HepG2 (cell line): ENCODE results near the gene MEA1. TPM values are rescaled to one million over a fixed set of nuclear protein-coding genes. Genes with fewer than 3 reads are reported as not detected.

ENCODE experiments used
- EED ChIP-seq: sonication (generic); formaldehyde crosslinking; IDR thresholded peaks from 2 replicates; pipeline ENCODE4 v1.5.0; 2020; ENCODE audit warnings: mild to moderate bottlenecking, missing genetic modification reagents
- FOXO1 ChIP-seq: sonication (generic); formaldehyde crosslinking; IDR thresholded peaks from 2 replicates; pipeline ENCODE4 v1.4.0; 2020; ENCODE audit warnings: missing genetic modification reagents
- JARID2 ChIP-seq: sonication (generic); formaldehyde crosslinking; IDR thresholded peaks from 2 replicates; pipeline ENCODE4 v1.8.1; 2023; ENCODE audit warnings: missing genetic modification reagents, inconsistent platforms; ENCODE audit not compliant: insufficient replicate concordance
- KDM5A ChIP-seq: fragments of 200-600 bp; sonication (generic); IDR thresholded peaks from 2 replicates; pipeline ENCODE4 v1.7.0; 2018; ENCODE audit warnings: antibody characterized with exemption, mild to moderate bottlenecking, low read length, borderline replicate concordance
- MAZ ChIP-seq, 2 experiments: sonication (generic) in 1 of 2; formaldehyde crosslinking in 1 of 2; IDR thresholded peaks; 2 replicates each; pipeline versions ENCODE4 v1.5.0 to v1.6.1; 2012 to 2020; ENCODE audit warnings: low read depth in 2 of 2, mild to moderate bottlenecking in 2 of 2, borderline replicate concordance in 1 of 2, improper control_type of control experiment in 1 of 2, low read length in 1 of 2, missing genetic modification reagents in 1 of 2, moderate library complexity in 1 of 2
- NR1H2 ChIP-seq: sonication (generic); formaldehyde crosslinking; IDR thresholded peaks from 2 replicates; pipeline ENCODE4 v1.8.1; 2022; ENCODE audit warnings: low read depth, missing genetic modification reagents, borderline replicate concordance
- SNAI1 ChIP-seq: sonication (generic); formaldehyde crosslinking; IDR thresholded peaks from 2 replicates; pipeline ENCODE4 v1.5.0; 2020; ENCODE audit warnings: mild to moderate bottlenecking, missing genetic modification reagents, borderline replicate concordance
- ZC3H13 ChIP-seq: sonication (generic); formaldehyde crosslinking; IDR thresholded peaks from 2 replicates; pipeline ENCODE4 v1.8.1; 2023; ENCODE audit warnings: mild to moderate bottlenecking, missing genetic modification reagents, moderate library complexity
- ZNF225 ChIP-seq: sonication (generic); formaldehyde crosslinking; IDR thresholded peaks from 2 replicates; pipeline ENCODE4 v1.4.0; 2020; ENCODE audit warnings: mild to moderate bottlenecking, missing genetic modification reagents
- ZNF446 ChIP-seq: sonication (generic); formaldehyde crosslinking; IDR thresholded peaks from 2 replicates; pipeline ENCODE4 v1.5.0; 2020; ENCODE audit warnings: mild to moderate bottlenecking, missing genetic modification reagents
- ZNF547 ChIP-seq: sonication (generic); formaldehyde crosslinking; IDR thresholded peaks from 2 replicates; pipeline ENCODE4 v1.5.1; 2020; ENCODE audit warnings: mild to moderate bottlenecking, missing genetic modification reagents
- ZNF598 ChIP-seq: sonication (generic); formaldehyde crosslinking; IDR thresholded peaks from 2 replicates; pipeline ENCODE4 v1.5.1; 2020; ENCODE audit warnings: mild to moderate bottlenecking, missing genetic modification reagents, borderline replicate concordance
- polyA plus RNA-seq, 8 experiments: library from polyadenylated mRNA; depleted of rRNA in 3 of 8; stranded (reverse) in 7 of 8; unstranded in 1 of 8; fragments of >200 nt; fragmentation: Illumina TruSeq in 4 of 8; extraction: Trizol in 4 of 8; gene quantifications; 2 replicates each; pipeline versions ENCODE4 v1.2.1 to v1.2.3, GENCODE V29; 2011 to 2016; ENCODE audit warnings: low read depth in 4 of 8, missing spikeins in 1 of 8, mixed read lengths in 1 of 8; ENCODE audit not compliant: insufficient read depth in 1 of 8
- total RNA-seq, 5 experiments: library from RNA; depleted of rRNA; stranded (reverse); fragments of >200 nt; fragmentation: Illumina TruSeq; extraction: Trizol; gene quantifications; 2 replicates each; pipeline ENCODE4 v1.2.3, GENCODE V29; 2016; ENCODE audit warnings: low read depth in 1 of 5
- TF ChIP-seq, protein P1 (sequence below): fragments of 450-650 bp; IDR thresholded peaks from 2 replicates; pipeline ENCODE4 v1.6.1; 2017; ENCODE audit warnings: mild to moderate bottlenecking
- TF ChIP-seq, protein P2 (sequence below): sonication (generic); formaldehyde crosslinking; IDR thresholded peaks from 2 replicates; pipeline ENCODE4 v1.8.0; 2022; ENCODE audit warnings: low read depth, missing genetic modification reagents
- TF ChIP-seq, protein P3 (sequence below): sonication (generic); formaldehyde crosslinking; IDR thresholded peaks from 2 replicates; pipeline ENCODE4 v1.4.0; 2020; ENCODE audit warnings: missing genetic modification reagents
- TF ChIP-seq, protein P4 (sequence below): sonication (generic); formaldehyde crosslinking; IDR thresholded peaks from 2 replicates; pipeline ENCODE4 v1.8.1; 2022; ENCODE audit warnings: mild to moderate bottlenecking, missing genetic modification reagents

MEA1 gene
- total and polyA plus RNA-seq, 2 of the 13 experiments (the other 11 are each of a cell fraction or from before 2014, with no cell fraction given) = 75.6 to 86.2 TPM

DNA sequence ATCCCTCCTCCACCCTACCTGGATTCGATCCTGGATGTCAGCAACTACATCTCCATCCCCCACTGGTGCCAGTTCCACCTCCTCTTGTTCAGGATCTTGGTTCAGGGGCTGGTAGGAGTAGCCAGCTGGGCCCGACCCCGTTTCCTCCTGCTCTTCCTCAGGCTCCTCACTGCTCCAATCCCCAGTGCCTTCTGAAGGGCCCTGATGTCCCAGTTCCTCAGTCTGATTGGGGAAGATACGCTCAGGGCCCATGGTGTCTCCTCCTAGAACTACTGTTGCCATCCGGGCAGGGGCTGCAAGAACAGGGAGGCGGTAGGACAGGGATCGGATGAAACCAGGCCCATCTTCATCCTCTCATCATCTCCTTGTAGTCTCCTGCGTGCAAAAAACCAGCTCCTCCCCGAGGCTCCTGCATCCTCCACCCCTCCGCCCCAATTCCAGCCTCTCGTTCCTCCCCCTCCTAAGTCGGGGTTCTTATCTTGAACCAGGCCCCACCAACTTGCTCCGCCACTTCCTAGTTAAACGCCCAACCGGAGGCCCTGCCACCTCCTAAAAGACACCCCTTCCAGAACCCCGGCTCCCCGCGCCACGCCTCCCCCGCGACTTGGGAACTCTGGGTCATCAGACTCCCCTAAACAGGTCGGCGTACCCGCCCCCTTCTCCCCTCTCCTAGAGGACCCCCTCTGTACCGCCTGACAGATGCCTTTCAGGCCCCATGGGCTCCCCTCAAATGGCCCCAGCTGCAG, 476 bp downstream of the MEA1 start (continued):
- TF ChIP-seq JARID2 (CRISPR knock-in tag) (peak; percentile 22), KDM5A (peak; percentile 69; the same call in 1 of the 2 replicates), FOXO1 (CRISPR knock-in tag) (no peak), SNAI1 (0 out of 2 replicates have a peak, but pooled peaks have one; percentile 45), EED (0 out of 2 replicates have a peak, but pooled peaks have one; percentile 20), NR1H2 (no peak), ZNF598 (CRISPR knock-in tag) (0 out of 2 replicates have a peak, but pooled peaks have one; percentile 19), ZNF446 (CRISPR knock-in tag) (0 out of 2 replicates have a peak, but pooled peaks have one; percentile 6), ZNF547 (CRISPR knock-in tag) (peak; percentile 60; the same call in 1 of the 2 replicates), MAZ (IDR thresholded peaks at IDR 0.05; ENCODE audit: borderline replicate concordance, low read depth, low read length) (no peak), MAZ (CRISPR knock-in tag; IDR thresholded peaks at IDR 0.05; ENCODE audit: low read depth) (peak; percentile 9; the same call in 1 of the 2 replicates), ZNF225 (0 out of 2 replicates have a peak, but pooled peaks have one; percentile 39), ZC3H13 (CRISPR knock-in tag) (peak; percentile 46; the same call in 1 of the 2 replicates)
- TF ChIP-seq, protein P1, sequence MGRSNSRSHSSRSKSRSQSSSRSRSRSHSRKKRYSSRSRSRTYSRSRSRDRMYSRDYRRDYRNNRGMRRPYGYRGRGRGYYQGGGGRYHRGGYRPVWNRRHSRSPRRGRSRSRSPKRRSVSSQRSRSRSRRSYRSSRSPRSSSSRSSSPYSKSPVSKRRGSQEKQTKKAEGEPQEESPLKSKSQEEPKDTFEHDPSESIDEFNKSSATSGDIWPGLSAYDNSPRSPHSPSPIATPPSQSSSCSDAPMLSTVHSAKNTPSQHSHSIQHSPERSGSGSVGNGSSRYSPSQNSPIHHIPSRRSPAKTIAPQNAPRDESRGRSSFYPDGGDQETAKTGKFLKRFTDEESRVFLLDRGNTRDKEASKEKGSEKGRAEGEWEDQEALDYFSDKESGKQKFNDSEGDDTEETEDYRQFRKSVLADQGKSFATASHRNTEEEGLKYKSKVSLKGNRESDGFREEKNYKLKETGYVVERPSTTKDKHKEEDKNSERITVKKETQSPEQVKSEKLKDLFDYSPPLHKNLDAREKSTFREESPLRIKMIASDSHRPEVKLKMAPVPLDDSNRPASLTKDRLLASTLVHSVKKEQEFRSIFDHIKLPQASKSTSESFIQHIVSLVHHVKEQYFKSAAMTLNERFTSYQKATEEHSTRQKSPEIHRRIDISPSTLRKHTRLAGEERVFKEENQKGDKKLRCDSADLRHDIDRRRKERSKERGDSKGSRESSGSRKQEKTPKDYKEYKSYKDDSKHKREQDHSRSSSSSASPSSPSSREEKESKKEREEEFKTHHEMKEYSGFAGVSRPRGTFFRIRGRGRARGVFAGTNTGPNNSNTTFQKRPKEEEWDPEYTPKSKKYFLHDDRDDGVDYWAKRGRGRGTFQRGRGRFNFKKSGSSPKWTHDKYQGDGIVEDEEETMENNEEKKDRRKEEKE = no peak
- TF ChIP-seq, protein P2, sequence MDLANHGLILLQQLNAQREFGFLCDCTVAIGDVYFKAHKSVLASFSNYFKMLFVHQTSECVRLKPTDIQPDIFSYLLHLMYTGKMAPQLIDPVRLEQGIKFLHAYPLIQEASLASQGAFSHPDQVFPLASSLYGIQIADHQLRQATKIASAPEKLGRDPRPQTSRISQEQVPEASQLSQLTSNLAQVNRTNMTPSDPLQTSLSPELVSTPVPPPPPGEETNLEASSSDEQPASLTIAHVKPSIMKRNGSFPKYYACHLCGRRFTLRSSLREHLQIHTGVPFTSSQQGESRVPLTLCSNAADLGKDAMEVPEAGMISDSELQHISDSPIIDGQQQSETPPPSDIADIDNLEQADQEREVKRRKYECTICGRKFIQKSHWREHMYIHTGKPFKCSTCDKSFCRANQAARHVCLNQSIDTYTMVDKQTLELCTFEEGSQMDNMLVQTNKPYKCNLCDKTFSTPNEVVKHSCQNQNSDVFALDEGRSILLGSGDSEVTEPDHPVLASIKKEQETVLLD = peak; percentile 6; the same call in 1 of the 2 replicates
- TF ChIP-seq, protein P3, sequence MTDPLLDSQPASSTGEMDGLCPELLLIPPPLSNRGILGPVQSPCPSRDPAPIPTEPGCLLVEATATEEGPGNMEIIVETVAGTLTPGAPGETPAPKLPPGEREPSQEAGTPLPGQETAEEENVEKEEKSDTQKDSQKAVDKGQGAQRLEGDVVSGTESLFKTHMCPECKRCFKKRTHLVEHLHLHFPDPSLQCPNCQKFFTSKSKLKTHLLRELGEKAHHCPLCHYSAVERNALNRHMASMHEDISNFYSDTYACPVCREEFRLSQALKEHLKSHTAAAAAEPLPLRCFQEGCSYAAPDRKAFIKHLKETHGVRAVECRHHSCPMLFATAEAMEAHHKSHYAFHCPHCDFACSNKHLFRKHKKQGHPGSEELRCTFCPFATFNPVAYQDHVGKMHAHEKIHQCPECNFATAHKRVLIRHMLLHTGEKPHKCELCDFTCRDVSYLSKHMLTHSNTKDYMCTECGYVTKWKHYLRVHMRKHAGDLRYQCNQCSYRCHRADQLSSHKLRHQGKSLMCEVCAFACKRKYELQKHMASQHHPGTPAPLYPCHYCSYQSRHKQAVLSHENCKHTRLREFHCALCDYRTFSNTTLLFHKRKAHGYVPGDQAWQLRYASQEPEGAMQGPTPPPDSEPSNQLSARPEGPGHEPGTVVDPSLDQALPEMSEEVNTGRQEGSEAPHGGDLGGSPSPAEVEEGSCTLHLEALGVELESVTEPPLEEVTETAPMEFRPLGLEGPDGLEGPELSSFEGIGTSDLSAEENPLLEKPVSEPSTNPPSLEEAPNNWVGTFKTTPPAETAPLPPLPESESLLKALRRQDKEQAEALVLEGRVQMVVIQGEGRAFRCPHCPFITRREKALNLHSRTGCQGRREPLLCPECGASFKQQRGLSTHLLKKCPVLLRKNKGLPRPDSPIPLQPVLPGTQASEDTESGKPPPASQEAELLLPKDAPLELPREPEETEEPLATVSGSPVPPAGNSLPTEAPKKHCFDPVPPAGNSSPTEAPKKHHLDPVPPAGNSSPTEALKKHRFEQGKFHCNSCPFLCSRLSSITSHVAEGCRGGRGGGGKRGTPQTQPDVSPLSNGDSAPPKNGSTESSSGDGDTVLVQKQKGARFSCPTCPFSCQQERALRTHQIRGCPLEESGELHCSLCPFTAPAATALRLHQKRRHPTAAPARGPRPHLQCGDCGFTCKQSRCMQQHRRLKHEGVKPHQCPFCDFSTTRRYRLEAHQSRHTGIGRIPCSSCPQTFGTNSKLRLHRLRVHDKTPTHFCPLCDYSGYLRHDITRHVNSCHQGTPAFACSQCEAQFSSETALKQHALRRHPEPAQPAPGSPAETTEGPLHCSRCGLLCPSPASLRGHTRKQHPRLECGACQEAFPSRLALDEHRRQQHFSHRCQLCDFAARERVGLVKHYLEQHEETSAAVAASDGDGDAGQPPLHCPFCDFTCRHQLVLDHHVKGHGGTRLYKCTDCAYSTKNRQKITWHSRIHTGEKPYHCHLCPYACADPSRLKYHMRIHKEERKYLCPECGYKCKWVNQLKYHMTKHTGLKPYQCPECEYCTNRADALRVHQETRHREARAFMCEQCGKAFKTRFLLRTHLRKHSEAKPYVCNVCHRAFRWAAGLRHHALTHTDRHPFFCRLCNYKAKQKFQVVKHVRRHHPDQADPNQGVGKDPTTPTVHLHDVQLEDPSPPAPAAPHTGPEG (CRISPR knock-in tag) = 0 out of 2 replicates have a peak, but pooled peaks have one; percentile 7
- TF ChIP-seq, protein P4, sequence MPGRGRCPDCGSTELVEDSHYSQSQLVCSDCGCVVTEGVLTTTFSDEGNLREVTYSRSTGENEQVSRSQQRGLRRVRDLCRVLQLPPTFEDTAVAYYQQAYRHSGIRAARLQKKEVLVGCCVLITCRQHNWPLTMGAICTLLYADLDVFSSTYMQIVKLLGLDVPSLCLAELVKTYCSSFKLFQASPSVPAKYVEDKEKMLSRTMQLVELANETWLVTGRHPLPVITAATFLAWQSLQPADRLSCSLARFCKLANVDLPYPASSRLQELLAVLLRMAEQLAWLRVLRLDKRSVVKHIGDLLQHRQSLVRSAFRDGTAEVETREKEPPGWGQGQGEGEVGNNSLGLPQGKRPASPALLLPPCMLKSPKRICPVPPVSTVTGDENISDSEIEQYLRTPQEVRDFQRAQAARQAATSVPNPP (CRISPR knock-in tag) = no peak
